NCI-H2171 treated with DMSO at 0.1 percent for 48 hours (cell line): ENCODE data around the gene INSYN2A.

Experiments used
- DNase-seq: peaks from one replicate; lab custom pipeline; 2025; lab: John Stamatoyannopoulos, UW

Gene INSYN2A

DNA sequence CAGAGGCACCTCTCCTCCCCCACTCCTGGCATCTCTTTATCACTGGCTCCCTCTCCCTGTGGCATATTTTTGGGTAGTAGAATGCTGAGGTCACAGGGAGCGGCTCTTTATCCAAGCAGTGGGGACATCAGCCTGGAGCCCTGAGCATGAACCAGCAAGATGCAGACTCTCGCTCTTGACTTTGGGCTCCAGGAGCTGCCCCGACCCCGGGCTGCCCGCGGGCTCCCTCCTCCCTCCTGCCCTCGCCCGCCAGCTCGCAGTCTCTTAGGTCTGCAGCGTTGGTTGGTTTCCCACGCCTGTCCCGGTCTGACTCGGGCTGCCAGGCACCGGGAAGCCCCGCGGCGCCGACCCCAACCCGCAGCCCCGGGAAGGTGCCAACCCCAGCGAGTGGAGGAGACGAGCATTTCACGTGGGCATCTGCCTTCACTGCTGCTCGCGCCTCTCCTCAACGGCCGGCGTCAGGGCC, 1.3 kb downstream of the INSYN2A start:
- DNase-seq: peak; percentile 20

- no peak for DNase-seq
Measured at GRCh38 chr10:127194599-127194998, 1.8 kb downstream of the INSYN2A start.

DNA sequence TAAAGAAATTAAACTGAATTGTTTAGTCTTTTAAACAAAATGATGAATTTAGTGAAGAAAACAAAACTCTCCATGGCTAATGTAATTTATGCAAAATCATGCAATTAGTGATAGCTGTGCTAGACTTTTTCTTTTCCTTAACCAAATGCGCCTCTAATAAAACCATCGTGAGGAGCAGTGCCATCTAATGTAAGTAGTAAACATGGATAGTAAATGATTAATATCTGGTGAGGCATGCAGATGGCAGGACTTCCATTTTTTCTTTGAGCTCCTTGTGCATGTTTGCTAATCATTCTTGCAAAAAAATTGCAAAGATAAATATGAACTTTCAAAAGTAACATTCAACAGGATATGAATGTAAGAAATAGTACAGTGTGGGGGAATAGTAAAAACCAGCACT, 2.3 kb downstream of the INSYN2A start:
- no peak for DNase-seq

GRCh38 chr10:127193125-127193524, 3.3 kb downstream of the INSYN2A start:
- no peak for DNase-seq

- DNase-seq: no peak
Measured at GRCh38 chr10:127190427-127190826, 6.0 kb downstream of the INSYN2A start.

- no peak for DNase-seq
Measured at GRCh38 chr10:127189226-127189625, 7.2 kb downstream of the INSYN2A start.

DNA sequence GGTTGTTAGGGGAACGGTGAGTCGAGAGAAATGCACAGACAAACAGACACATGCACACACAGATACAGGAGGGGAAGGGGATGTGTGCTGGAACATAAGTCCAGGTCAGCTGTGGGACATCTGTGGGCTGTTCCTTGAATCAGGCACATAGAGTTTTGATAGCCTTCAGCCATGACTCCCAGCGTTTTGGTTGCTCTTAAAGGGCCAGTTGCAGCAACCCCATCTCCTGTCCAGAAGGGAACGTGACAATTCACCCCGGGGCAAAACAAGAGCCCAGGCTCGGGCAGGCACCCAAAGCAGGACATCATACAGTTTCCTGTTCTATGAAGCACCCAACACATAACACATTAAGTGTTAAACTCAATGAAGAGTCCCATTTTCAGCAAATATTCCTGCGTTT, 9.6 kb downstream of the INSYN2A start:
- no peak for DNase-seq

DNA sequence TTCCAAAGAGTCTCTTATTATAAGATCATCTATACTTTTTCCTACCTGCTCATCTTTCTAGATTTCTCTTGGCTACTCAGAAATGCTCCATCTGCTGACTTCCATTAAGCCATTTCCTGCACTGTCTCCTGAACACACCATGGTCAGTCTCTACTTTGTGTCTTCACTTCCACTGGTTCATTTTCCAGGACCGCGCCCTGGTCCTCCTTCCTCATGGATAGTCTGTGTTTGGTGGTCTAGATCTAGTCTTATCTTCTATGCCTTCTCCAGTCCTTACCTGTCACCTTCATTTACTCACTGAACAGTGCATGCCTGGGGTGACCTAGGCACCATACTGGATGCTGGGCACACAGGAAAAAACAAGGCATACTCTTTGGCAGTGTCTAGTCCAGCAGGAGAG, 11.8 kb downstream of the INSYN2A start:
- DNase-seq: no peak

GRCh38 chr10:127182161-127182560, 14.2 kb downstream of the INSYN2A start:
- no peak for DNase-seq

DNA sequence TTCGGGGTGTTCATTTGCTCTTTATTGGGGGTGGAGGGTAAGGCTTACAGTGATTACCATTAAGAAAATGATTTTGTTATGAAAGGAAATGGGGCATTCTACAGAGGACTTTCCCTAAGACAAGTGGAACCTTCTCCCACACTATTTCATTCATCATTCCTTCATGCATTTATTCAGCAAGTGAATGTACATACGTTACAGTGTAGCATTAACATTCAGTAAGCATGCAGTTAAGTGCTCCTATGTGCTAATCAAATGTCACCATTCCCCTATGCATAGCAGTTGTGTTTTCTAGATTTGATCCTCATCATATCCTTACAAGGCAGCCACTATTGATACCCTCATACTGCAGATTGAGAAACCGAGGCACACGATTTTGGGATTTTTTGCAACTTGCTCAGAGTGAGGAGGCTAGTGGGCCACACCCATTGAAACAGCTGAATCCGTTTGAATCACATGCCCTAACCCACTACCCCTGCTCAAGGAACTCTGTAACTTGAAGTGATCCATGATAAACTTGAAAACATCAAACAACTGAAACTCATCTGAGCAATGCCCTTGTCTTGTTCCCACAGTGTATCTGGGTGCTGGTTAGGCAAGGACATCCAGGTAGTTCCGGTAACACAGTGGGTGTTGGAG, 16.7 kb downstream of the INSYN2A start:
- no peak for DNase-seq

- no peak for DNase-seq
Measured at GRCh38 chr10:127176649-127177048, 19.7 kb downstream of the INSYN2A start.

GRCh38 chr10:127175357-127176110, 20.9 kb downstream of the INSYN2A start:
- no peak for DNase-seq

GRCh38 chr10:127174866-127175265, 21.5 kb downstream of the INSYN2A start:
- DNase-seq: no peak

GRCh38 chr10:127168261-127168660, 28.1 kb downstream of the INSYN2A start:
- DNase-seq: no peak

GRCh38 chr10:127162841-127163240, 33.5 kb downstream of the INSYN2A start:
- DNase-seq: no peak

DNA sequence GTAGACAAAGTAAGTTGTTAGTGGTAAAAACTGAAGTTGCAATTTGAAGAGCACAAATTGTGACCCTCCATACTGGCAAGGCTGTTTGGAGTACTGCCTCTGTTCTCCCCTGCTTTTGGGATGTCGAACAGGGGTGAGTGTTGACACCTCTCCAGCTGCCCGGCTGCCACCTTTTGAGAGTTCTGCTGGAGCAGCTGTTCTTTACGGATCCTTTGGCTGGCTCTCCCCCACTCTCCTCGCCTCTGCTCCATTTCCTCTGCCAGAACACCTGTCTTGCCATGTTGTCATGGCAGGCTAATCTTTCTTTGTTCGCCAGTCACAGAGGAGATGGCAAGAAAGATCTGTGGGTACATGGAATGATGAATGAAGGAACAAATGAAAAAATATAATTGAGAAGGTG, 34.9 kb downstream of the INSYN2A start:
- DNase-seq: peak; percentile 73

- DNase-seq: no peak
Measured at GRCh38 chr10:127159648-127160245, 36.6 kb downstream of the INSYN2A start.

- DNase-seq: no peak
Measured at GRCh38 chr10:127158662-127159061, 37.7 kb downstream of the INSYN2A start.

DNA sequence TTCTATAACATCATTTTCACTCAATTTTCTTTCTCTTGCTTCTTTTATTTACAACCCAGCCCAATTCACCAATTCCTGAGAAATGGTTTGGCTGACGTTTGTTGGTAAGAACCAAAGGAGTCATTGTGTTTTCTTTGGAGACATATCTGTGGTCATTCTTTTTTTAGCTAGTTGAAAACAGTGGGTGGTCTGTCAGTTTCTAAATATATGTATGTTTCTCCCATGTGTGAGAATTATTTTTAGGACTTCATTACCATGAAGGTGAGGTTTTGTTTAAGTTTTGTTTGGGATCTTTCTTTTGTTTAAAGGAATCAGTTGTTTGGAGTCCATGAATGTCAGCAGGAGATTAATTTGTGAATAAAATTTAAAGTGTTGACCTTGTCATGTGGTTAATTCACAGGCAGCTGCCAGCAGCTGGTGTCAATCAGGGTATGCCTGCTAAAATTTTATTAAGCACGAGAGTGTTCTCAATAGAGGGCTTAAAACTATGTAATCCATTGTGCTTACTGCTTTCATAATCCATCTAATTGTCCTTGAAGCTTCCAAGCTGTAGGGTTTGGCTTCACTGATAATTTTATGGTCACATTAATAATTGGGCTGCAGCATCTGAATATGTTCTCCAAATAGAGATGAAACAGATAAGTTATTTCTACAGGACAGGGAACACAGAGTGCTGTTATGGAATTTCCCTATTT, 38.7 kb downstream of the INSYN2A start:
- no peak for DNase-seq

- DNase-seq: no peak
Measured at GRCh38 chr10:127157089-127157488, 39.3 kb downstream of the INSYN2A start.

- no peak for DNase-seq
Measured at GRCh38 chr10:127154831-127155620, 41.4 kb downstream of the INSYN2A start.

- DNase-seq: no peak
Measured at GRCh38 chr10:127153181-127153580, 43.2 kb downstream of the INSYN2A start.
